GM04504 (cell line): ENCODE measurements around the gene OR51V1.

Experiments used
- DNase-seq: peaks from one replicate; pipeline ENCODE4 v3.0.0-alpha.2; 2012; ENCODE audit warnings: low read depth

Gene OR51V1

GRCh38 chr11:5230266-5230665, 29.8 kb upstream of the OR51V1 start:
- no peak for DNase-seq

- DNase-seq: no peak
Measured at GRCh38 chr11:5229796-5230195, 29.3 kb upstream of the OR51V1 start.

GRCh38 chr11:5229356-5229755, 28.9 kb upstream of the OR51V1 start:
- DNase-seq: no peak

- DNase-seq: no peak
Measured at GRCh38 chr11:5228124-5228523, 27.6 kb upstream of the OR51V1 start.

GRCh38 chr11:5227681-5228080, 27.2 kb upstream of the OR51V1 start:
- DNase-seq: no peak

GRCh38 chr11:5226732-5227310, 26.3 kb upstream of the OR51V1 start, which contains the start of gene HBB:
HBB (minus strand) TSS chr11:5227071; CDS start chr11:5227021, 50 bp downstream.
- DNase-seq: no peak

- no peak for DNase-seq
Measured at GRCh38 chr11:5225480-5225871, 25.0 kb upstream of the OR51V1 start.

GRCh38 chr11:5224538-5225479, 24.3 kb upstream of the OR51V1 start:
- no peak for DNase-seq

- DNase-seq: no peak
Measured at GRCh38 chr11:5223686-5224085, 23.2 kb upstream of the OR51V1 start.

GRCh38 chr11:5223146-5223545, 22.7 kb upstream of the OR51V1 start:
- no peak for DNase-seq

- no peak for DNase-seq
Measured at GRCh38 chr11:5210376-5210885, 9.9 kb upstream of the OR51V1 start.

GRCh38 chr11:5204787-5205186, 4.3 kb upstream of the OR51V1 start:
- DNase-seq: peak; percentile 46

GRCh38 chr11:5203366-5203765, 2.9 kb upstream of the OR51V1 start:
- DNase-seq: no peak

- no peak for DNase-seq
Measured at GRCh38 chr11:5198285-5198684, 2.2 kb downstream of the OR51V1 start.

GRCh38 chr11:5197536-5197935, 2.9 kb downstream of the OR51V1 start:
- DNase-seq: peak; percentile 11

- DNase-seq: no peak
Measured at GRCh38 chr11:5196731-5197130, 3.8 kb downstream of the OR51V1 start.

GRCh38 chr11:5196067-5196466, 4.4 kb downstream of the OR51V1 start:
- no peak for DNase-seq

- DNase-seq: no peak
Measured at GRCh38 chr11:5192738-5193137, 7.7 kb downstream of the OR51V1 start.

GRCh38 chr11:5188201-5188600, 12.3 kb downstream of the OR51V1 start:
- DNase-seq: no peak

- DNase-seq: no peak
Measured at GRCh38 chr11:5178046-5178837, 22.2 kb downstream of the OR51V1 start.

GRCh38 chr11:5174934-5175333, 25.5 kb downstream of the OR51V1 start:
- no peak for DNase-seq

- no peak for DNase-seq
Measured at GRCh38 chr11:5171856-5172255, 28.6 kb downstream of the OR51V1 start.
